Calu3 (cell line): ENCODE results near the gene ASTN2. TPM values are rescaled to one million over a fixed set of nuclear protein-coding genes. Genes with fewer than 3 reads are reported as not detected.

Experiments
- BruUV-seq: library from RNA; stranded (reverse); fragments of 400-500 nt; replicated peaks from 2 replicates; lab custom pipeline; 2021; lab: Mats Ljungman, UMichigan
- CTCF ChIA-PET: fragments of 300-600 bp; sonication (Branson Sonifier 250); formaldehyde crosslinking; loops from one replicate; lab custom pipeline; 2022; ENCODE audit warnings: antibody characterized with exemption; lab: Charles Lee
- DNase-seq: peaks from one replicate; pipeline ENCODE4 v3.0.0; 2022
- H3K27ac Mint-ChIP-seq: one replicate; pipeline ENCODE4 v1.8.0; 2022; ENCODE audit warnings: mixed read lengths; ENCODE audit not compliant: unreplicated experiment
- H3K27me3 Mint-ChIP-seq: one replicate; pipeline ENCODE4 v1.8.0; 2022; ENCODE audit warnings: mixed read lengths; ENCODE audit not compliant: unreplicated experiment
- H3K36me3 Mint-ChIP-seq: one replicate; pipeline ENCODE4 v1.8.0; 2022; ENCODE audit warnings: mild to moderate bottlenecking, moderate library complexity, mixed read lengths; ENCODE audit not compliant: insufficient read depth, unreplicated experiment
- H3K4me1 Mint-ChIP-seq: one replicate; pipeline ENCODE4 v1.8.0; 2022; ENCODE audit warnings: mild to moderate bottlenecking, low read depth, mixed read lengths; ENCODE audit not compliant: unreplicated experiment
- H3K4me3 Mint-ChIP-seq: one replicate; pipeline ENCODE4 v1.8.0; 2022; ENCODE audit warnings: mild to moderate bottlenecking, low read depth, moderate library complexity, mixed read lengths; ENCODE audit not compliant: unreplicated experiment
- H3K9me3 Mint-ChIP-seq: one replicate; pipeline ENCODE4 v1.8.0; 2022; ENCODE audit warnings: low read depth, mixed read lengths; ENCODE audit not compliant: unreplicated experiment
- intact Hi-C: fragments of 100-400 bp; cut with micrococcal nuclease; formaldehyde crosslinking; loops from one replicate; pipeline ENCODE4 v1.10.0; 2022; ENCODE audit not compliant: unreplicated experiment
- total RNA-seq: library from RNA; stranded (reverse); gene quantifications from 2 replicates; pipeline ENCODE4 v1.2.3, GENCODE V29; 2022
- TF ChIP-seq, protein P1 (sequence below): fragments of 200-600 bp; IDR thresholded peaks from one replicate; pipeline ENCODE4 v1.8.0; 2022; ENCODE audit warnings: antibody characterized with exemption; ENCODE audit not compliant: unreplicated experiment

ASTN2 gene
- total RNA-seq, 1 experiment from 2014 or later: 1.7 TPM

DNA sequence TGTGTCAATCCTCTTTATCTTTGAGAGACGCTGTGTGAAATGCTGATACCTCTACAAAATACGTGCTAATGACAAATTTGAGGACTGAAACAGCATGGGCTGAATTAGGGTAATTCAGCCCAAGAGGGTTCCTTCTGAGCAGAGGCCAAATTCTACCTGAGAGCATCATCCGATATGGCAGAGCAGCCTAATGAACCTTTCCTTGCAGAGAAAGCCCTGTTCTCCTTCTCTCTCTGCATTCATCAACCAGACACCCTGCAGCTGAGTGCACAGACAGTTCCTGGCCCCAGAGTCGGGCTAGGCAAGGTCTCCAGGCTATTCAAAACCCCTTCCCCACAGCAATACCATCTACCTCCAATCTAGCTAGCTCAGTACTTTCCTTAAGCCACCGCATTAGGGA, 649.8 kb downstream of the ASTN2 start:
- H3K4me3 Mint-ChIP-seq: no peak overlapping the region
- no peaks in the 10 kb centered on the region for H3K4me1 Mint-ChIP-seq
- CTCF ChIA-PET: no interaction called here
- TF ChIP-seq, protein P1, sequence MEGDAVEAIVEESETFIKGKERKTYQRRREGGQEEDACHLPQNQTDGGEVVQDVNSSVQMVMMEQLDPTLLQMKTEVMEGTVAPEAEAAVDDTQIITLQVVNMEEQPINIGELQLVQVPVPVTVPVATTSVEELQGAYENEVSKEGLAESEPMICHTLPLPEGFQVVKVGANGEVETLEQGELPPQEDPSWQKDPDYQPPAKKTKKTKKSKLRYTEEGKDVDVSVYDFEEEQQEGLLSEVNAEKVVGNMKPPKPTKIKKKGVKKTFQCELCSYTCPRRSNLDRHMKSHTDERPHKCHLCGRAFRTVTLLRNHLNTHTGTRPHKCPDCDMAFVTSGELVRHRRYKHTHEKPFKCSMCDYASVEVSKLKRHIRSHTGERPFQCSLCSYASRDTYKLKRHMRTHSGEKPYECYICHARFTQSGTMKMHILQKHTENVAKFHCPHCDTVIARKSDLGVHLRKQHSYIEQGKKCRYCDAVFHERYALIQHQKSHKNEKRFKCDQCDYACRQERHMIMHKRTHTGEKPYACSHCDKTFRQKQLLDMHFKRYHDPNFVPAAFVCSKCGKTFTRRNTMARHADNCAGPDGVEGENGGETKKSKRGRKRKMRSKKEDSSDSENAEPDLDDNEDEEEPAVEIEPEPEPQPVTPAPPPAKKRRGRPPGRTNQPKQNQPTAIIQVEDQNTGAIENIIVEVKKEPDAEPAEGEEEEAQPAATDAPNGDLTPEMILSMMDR: no peak
- H3K9me3 Mint-ChIP-seq: no peaks in the 10 kb centered on the region
- DNase-seq: no peak
- no peaks in the 10 kb centered on the region for H3K36me3 Mint-ChIP-seq
- intact Hi-C loops: no loop called here
- no peak overlapping the region for H3K27ac Mint-ChIP-seq
- no TSS peak for BruUV-seq
- H3K27me3 Mint-ChIP-seq: no peaks in the 10 kb centered on the region

DNA sequence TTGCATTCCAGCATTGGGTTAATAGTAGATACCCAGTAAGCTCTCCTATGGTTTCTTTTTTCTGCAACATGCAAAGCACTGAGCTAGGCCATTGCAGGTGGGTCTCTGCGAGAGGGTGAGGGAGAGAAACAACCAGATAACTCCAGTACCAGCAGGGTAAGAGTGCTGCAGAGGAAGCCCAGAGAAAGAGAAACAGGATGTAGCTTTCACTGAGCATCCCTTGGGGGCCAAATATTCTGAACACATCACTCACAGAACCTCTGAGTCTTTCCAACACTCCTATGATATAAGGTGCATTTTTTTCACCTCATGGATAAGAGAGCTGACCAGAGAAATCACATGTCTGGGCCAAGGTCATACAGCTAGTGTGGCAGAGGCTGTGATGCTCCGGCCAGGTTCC, 651.1 kb downstream of the ASTN2 start:
- Mint-ChIP-seq H3K4me1 (no peaks in the 10 kb centered on the region), H3K9me3 (no peaks in the 10 kb centered on the region), H3K36me3 (no peaks in the 10 kb centered on the region), H3K4me3 (no peak overlapping the region), H3K27ac (no peak overlapping the region), H3K27me3 (no peaks in the 10 kb centered on the region)
- no peak for DNase-seq
- no TSS peak for BruUV-seq
- intact Hi-C loops: no loop called here
- CTCF ChIA-PET: no interaction called here
- TF ChIP-seq, protein P1: no peak

DNA sequence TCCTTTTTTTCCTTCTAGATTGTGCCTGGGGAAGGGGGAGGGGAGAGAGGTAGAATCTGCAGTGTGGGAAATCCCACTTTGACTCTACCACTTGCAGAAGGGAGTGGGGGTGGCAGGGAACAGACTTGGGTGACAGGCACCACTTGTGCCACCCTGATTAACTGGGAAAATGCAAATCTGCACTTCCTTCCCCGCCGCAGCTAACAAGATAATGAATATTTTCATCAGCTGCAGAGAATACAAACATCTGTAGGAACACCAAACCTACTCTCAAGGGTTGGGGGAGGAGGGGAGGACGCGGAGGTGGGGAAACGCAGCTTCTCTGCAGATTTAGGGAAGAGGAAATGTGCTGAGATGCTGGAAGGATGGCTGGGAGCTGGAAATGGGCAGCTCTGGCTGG, 654.2 kb downstream of the ASTN2 start:
- peaks cover 8% of the 10 kb centered on the region for H3K27me3 Mint-ChIP-seq

DNA sequence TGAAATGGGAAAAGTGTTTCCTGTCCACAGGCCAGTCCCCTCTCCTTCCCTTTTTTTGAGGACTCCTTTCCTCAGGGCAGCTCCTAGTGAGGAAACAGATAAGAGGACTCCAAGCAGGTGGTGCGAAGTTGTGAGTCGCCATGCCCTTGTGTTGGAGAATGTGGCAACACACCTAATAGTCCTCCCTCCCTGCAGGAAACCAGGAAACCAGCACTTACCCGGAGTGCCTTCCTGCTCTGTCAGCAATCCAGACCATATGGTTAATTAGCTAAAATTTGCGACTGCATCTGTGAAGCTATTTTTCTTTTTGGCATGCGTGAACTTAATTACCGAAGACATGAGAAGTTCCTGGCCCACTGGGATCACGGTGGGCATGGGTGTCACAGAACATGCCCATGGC, 657.8 kb downstream of the ASTN2 start:
- no peak overlapping the region for H3K27ac Mint-ChIP-seq
- TF ChIP-seq, protein P1: no peak
- H3K36me3 Mint-ChIP-seq: no peaks in the 10 kb centered on the region
- H3K4me1 Mint-ChIP-seq: no peaks in the 10 kb centered on the region
- intact Hi-C loops: no loop called here
- no TSS peak for BruUV-seq
- peaks cover 8% of the 10 kb centered on the region for H3K27me3 Mint-ChIP-seq
- no peak overlapping the region for H3K4me3 Mint-ChIP-seq
- CTCF ChIA-PET: no interaction called here
- DNase-seq: no peak
- peaks cover 5% of the 10 kb centered on the region for H3K9me3 Mint-ChIP-seq

More for the DNA sequence above, 654.2 kb downstream of the ASTN2 start:
- intact Hi-C loops: no loop called here
- no peak for DNase-seq
- Mint-ChIP-seq H3K4me1 (no peaks in the 10 kb centered on the region), H3K36me3 (no peaks in the 10 kb centered on the region), H3K9me3 (peaks cover 4% of the 10 kb centered on the region), H3K4me3 (no peak overlapping the region), H3K27ac (no peak overlapping the region)
- CTCF ChIA-PET: no interaction called here
- TF ChIP-seq, protein P1: no peak
- no TSS peak for BruUV-seq
